Measurements from ENCODE around the gene HOXB8.

- TF ChIP-seq POLR2A (IDR thresholded peaks at IDR 0.05), result no peak
- TF ChIP-seq, protein P1, sequence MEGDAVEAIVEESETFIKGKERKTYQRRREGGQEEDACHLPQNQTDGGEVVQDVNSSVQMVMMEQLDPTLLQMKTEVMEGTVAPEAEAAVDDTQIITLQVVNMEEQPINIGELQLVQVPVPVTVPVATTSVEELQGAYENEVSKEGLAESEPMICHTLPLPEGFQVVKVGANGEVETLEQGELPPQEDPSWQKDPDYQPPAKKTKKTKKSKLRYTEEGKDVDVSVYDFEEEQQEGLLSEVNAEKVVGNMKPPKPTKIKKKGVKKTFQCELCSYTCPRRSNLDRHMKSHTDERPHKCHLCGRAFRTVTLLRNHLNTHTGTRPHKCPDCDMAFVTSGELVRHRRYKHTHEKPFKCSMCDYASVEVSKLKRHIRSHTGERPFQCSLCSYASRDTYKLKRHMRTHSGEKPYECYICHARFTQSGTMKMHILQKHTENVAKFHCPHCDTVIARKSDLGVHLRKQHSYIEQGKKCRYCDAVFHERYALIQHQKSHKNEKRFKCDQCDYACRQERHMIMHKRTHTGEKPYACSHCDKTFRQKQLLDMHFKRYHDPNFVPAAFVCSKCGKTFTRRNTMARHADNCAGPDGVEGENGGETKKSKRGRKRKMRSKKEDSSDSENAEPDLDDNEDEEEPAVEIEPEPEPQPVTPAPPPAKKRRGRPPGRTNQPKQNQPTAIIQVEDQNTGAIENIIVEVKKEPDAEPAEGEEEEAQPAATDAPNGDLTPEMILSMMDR (IDR thresholded peaks at IDR 0.05), result no peak
- TF ChIP-seq POLR2AphosphoS5 (IDR thresholded peaks at IDR 0.05), result no peak
- no peak for TF ChIP-seq EP300 (IDR thresholded peaks at IDR 0.05)
These were observed 31.4 kb upstream of the HOXB8 start for GRCh38 chr17:48646183-48647102.

All from upper lobe of left lung (tissue), 4 donors.